ENCODE data around the gene GJD3.

Gene GJD3

DNA sequence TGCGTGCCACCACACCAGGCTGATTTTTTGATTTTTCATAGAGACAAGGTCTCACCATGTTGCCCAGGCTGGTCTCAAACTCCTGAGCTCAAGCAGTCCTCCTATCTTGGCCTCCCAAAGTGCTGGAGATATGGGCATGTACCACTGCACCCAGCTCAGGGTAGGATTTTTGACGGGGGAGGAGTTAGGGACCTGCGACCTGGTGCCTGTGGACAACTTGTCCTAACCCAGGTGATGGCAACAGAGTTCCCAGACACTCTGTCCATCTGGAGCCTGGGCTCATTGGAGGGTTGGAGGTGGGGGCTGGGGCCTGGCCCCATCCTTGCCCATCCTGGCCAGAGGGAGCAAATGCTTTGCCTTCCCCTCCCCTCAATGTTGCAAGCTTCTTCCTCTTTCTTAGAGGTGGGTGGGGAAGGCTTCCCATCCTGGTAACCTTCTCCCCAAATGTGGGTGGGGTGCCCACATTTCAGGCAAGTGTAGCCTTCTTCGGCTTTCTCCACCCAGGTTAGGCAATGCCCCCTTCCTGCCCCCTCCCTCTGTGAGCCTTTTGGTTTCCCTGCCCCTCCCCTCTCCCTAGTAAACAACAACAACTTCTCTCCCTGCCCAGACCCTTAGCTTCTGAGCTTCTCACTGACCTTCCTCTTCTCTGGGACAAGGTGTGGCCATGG, 30.6 kb downstream of the GJD3 start:
- no peak overlapping the region for H2AFZ ChIP-seq (ENCODE audit: low read depth, low read length)
- no peak overlapping the region for H3K4me3 ChIP-seq (ENCODE audit: low read length)
- no peaks in the 10 kb centered on the region for H3K4me1 ChIP-seq (ENCODE audit: insufficient read depth, low read length)

DNA sequence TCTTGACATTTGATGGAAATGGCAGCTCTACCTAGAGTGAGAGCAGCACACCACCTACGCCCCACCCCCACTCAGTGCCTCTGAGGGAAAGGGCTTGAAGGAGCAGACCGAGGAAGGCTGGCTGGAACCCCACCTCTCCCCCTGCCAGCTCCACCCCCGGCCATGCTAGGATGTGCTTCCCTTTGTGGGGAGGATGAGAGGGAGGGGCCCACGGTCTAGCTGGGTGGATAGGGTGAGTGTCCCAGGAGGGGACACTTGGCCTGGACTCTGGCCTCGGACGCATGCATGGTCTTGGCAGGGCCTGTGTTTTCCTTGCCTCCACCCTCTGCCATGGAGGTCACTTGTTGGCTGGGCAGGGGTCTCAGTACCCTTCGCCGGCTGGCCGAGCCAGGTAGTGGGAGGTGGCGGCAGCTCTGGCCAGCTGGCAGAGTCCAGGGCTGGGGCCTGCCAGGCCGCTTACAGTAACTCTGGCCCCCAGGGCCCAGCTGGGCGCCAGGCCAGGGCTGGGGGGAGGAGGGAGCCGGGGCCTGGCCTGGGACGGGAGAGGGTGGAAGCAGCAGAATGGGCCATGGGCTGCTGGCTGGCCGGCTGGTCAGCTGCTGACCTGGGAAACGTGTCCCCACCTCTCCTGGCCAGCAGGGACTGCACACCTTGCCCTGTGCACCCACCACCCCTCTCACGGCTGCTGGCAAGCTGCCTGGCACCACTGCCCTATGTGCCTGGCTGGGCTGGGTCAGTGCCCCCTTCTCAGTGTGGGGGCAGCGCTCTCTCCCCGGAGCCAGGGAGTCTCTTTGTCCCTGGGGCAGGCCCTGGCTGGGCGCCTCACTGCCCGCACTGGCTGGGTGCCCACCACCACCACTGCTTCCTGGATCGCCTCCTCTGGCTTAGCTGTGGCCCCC, 32.5 kb downstream of the GJD3 start:
- Histone ChIP-seq H3K36me3 (ENCODE audit: insufficient read depth, low read length) (peaks cover 3% of the 10 kb centered on the region), H3K4me3 (ENCODE audit: low read length) (no peak overlapping the region), H3K9me3 (ENCODE audit: low read length) (no peaks in the 10 kb centered on the region), H3K27me3 (ENCODE audit: insufficient read depth, low read length) (no peaks in the 10 kb centered on the region), H3K4me1 (ENCODE audit: insufficient read depth, low read length) (no peaks in the 10 kb centered on the region), H2AFZ (ENCODE audit: low read depth, low read length) (no peak overlapping the region)

More for the DNA sequence above, 30.6 kb downstream of the GJD3 start:
- Histone ChIP-seq H3K9me3 (ENCODE audit: low read length) (no peaks in the 10 kb centered on the region), H3K36me3 (ENCODE audit: insufficient read depth, low read length) (peaks cover 3% of the 10 kb centered on the region), H3K27me3 (ENCODE audit: insufficient read depth, low read length) (no peaks in the 10 kb centered on the region)

DNA sequence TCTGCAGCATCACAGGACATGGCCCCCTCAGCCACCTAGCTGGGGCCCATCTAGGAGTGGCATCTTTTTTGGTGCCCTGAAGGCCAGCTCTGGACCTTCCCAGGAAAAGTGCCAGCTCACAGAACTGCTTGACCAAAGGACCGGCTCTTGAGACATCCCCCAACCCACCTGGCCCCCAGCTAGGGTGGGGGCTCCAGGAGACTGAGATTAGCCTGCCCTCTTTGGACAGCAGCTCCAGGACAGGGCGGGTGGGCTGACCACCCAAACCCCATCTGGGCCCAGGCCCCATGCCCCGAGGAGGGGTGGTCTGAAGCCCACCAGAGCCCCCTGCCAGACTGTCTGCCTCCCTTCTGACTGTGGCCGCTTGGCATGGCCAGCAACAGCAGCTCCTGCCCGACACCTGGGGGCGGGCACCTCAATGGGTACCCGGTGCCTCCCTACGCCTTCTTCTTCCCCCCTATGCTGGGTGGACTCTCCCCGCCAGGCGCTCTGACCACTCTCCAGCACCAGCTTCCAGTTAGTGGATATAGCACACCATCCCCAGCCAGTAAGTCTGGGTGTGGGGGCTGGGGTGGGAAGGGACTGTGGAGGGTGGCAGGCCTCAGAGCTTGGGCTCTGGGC, 33.6 kb downstream of the GJD3 start:
- Histone ChIP-seq H3K4me1 (ENCODE audit: insufficient read depth, low read length) (no peaks in the 10 kb centered on the region), H3K4me3 (ENCODE audit: low read length) (no peak overlapping the region), H2AFZ (ENCODE audit: low read depth, low read length) (no peak overlapping the region), H3K9me3 (ENCODE audit: low read length) (no peaks in the 10 kb centered on the region), H3K36me3 (ENCODE audit: insufficient read depth, low read length) (peaks cover 3% of the 10 kb centered on the region), H3K27me3 (ENCODE audit: insufficient read depth, low read length) (no peaks in the 10 kb centered on the region)

DNA sequence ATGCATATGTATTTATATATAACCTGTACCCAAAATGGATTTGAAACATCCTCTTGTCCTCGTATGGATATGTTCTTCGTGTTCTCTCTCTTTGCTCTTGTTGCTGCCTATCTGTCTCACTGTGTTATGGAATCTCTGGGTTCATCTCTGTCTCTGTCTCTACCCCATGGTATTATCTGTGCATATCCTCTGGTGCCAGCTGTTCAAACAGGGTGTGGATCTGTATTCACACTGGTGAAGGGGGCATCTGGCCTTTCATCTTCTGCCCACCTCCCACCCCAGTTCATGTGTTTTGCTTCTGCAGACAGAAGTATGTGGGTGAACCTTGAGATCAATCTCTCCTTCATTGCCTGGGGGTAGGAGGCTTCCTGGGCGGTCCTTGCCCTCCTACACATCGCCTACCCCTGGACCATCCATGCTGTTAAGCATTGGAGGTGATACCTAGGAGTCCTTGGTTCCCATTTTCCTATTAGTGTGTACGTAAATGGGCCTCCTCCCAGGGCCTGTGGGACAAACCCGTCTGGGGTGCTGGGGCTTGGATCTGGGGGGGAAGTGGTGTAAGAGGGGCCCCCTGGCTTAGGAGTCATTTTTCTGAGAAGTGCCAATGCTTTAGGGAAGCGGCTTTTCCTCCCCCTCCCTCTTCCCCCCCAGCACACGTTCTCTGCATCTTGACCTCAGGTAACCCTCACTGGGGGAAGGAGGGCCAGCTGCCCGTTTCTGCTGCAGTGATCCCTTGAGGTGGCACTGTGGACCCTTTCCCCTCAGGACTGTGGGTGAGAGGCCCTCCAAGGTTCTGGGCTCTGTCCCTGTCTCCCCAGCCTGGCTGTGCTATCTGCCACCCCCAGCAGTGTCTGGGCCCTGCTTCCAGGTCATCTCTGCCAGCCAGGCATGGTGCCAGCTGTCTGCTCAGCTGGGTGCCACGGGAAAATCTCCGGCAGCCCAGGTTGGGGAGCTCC, 34.4 kb downstream of the GJD3 start:
- Histone ChIP-seq H2AFZ (ENCODE audit: low read depth, low read length) (no peak overlapping the region), H3K4me3 (ENCODE audit: low read length) (no peak overlapping the region), H3K36me3 (ENCODE audit: insufficient read depth, low read length) (peaks cover 3% of the 10 kb centered on the region), H3K9me3 (ENCODE audit: low read length) (no peaks in the 10 kb centered on the region), H3K4me1 (ENCODE audit: insufficient read depth, low read length) (no peaks in the 10 kb centered on the region), H3K27me3 (ENCODE audit: insufficient read depth, low read length) (no peaks in the 10 kb centered on the region)

DNA sequence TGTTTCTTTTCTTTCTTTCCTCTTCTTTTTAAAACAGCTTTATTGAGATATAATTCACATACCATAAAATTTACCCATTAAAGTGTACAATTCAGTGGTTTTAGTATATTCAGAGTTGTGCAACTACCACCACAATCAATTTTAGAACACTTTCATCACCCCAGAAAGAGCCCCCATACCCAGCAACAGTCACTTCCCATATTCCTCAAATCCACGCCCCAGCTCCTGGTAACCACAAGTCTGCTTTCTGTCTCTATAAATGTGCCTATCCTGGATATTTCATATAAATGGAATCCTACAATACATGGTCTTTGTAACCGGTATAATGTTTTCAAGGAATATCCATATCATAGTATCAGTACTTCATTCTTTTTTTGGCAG, 36.2 kb downstream of the GJD3 start:
- peaks cover 1% of the 10 kb centered on the region for H3K4me1 ChIP-seq (ENCODE audit: insufficient read depth, low read length)

DNA sequence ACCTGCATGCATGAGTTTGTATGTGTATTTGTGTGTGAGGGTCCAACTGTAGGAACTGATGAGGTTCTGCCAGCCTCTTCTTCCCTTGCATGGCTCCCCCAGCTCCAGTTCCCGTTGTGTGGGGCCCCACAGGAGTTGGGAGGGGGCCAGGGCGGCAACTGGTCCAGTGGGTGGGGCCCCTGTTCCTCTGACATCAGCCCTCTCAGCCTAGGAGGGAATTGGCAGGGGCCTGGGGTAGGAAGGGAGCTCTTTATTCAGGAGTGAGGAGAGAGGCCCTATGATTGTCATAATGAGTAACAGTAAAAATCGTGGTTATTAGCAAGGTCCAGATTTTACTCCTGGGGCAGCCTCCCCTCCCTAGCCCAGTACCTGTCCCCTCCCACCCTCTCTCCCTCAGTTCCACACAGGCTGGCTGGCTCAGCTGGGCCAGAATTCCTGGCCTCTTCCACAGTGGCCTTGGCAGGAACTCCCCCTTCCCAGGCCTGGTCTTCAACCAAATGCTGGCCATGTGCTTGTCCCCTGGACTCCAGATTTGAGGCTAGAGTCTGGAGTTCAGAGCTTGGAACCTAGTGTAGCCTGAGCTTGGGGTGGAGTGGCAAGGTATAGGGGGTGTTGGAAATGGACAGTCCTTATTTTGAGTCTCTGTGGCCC, 36.7 kb downstream of the GJD3 start:
- H3K27me3 ChIP-seq (ENCODE audit: insufficient read depth, low read length): no peaks in the 10 kb centered on the region
- no peaks in the 10 kb centered on the region for H3K9me3 ChIP-seq (ENCODE audit: low read length)
- H3K36me3 ChIP-seq (ENCODE audit: insufficient read depth, low read length): peaks cover 3% of the 10 kb centered on the region
- no peak overlapping the region for H2AFZ ChIP-seq (ENCODE audit: low read depth, low read length)
- no peak overlapping the region for H3K4me3 ChIP-seq (ENCODE audit: low read length)
- H3K4me1 ChIP-seq (ENCODE audit: insufficient read depth, low read length): peaks cover 7% of the 10 kb centered on the region

More for the DNA sequence above, 36.2 kb downstream of the GJD3 start:
- H3K27me3 ChIP-seq (ENCODE audit: insufficient read depth, low read length): no peaks in the 10 kb centered on the region
- H2AFZ ChIP-seq (ENCODE audit: low read depth, low read length): no peak overlapping the region
- no peak overlapping the region for H3K4me3 ChIP-seq (ENCODE audit: low read length)
- H3K36me3 ChIP-seq (ENCODE audit: insufficient read depth, low read length): peaks cover 3% of the 10 kb centered on the region
- H3K9me3 ChIP-seq (ENCODE audit: low read length): no peaks in the 10 kb centered on the region

DNA sequence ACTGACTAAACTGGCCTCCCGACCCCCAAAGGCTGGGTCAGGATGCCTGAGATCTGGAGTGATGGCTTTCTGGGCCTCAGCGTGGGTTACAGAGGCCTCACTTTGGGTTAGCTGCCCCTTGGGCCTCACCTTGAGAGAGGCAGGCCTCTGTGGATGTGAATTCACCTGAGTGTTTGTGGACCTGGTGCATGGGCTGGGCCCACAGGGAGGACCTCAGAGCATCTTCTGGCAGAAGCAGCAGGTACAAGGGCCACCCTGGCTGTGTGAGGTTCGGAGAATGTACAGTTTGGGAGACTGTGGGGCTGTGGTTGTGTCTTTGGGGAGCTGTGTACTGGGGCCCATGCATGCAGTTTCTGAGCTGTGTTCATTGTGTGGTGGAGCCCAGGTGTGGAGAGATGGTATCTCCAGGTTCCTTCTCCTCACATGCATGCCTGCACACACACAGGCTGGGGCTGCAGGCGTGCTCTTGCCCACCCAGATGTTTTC, 37.2 kb downstream of the GJD3 start:
- H2AFZ ChIP-seq (ENCODE audit: low read depth, low read length): no peak overlapping the region
- no peaks in the 10 kb centered on the region for H3K9me3 ChIP-seq (ENCODE audit: low read length)
- H3K27me3 ChIP-seq (ENCODE audit: insufficient read depth, low read length): no peaks in the 10 kb centered on the region
- H3K4me3 ChIP-seq (ENCODE audit: low read length): no peak overlapping the region
- peaks cover 12% of the 10 kb centered on the region for H3K4me1 ChIP-seq (ENCODE audit: insufficient read depth, low read length)
- peaks cover 3% of the 10 kb centered on the region for H3K36me3 ChIP-seq (ENCODE audit: insufficient read depth, low read length)

DNA sequence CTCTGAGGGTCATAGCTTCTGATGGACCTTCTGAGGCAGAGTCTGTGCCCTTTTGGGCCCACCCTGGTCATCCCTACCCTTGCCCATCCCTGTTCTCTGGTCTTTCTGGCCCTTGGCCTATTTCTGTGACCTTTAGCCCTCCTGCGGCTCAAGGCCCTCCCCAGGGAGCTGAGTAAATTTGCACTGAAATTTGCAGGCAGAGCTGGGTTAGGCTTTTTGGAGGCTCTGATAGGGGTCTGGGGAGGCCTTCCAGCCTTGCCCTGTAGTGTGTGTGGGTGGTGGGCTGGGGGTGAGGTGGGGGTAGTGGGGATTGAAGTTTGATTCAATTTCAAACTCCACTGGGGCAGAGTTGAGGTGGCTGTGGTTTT, 37.7 kb downstream of the GJD3 start:
- Histone ChIP-seq H3K27me3 (ENCODE audit: insufficient read depth, low read length) (no peaks in the 10 kb centered on the region), H3K36me3 (ENCODE audit: insufficient read depth, low read length) (peaks cover 3% of the 10 kb centered on the region), H3K4me3 (ENCODE audit: low read length) (no peak overlapping the region), H3K4me1 (ENCODE audit: insufficient read depth, low read length) (peaks cover 17% of the 10 kb centered on the region), H2AFZ (ENCODE audit: low read depth, low read length) (no peak overlapping the region), H3K9me3 (ENCODE audit: low read length) (no peaks in the 10 kb centered on the region)

DNA sequence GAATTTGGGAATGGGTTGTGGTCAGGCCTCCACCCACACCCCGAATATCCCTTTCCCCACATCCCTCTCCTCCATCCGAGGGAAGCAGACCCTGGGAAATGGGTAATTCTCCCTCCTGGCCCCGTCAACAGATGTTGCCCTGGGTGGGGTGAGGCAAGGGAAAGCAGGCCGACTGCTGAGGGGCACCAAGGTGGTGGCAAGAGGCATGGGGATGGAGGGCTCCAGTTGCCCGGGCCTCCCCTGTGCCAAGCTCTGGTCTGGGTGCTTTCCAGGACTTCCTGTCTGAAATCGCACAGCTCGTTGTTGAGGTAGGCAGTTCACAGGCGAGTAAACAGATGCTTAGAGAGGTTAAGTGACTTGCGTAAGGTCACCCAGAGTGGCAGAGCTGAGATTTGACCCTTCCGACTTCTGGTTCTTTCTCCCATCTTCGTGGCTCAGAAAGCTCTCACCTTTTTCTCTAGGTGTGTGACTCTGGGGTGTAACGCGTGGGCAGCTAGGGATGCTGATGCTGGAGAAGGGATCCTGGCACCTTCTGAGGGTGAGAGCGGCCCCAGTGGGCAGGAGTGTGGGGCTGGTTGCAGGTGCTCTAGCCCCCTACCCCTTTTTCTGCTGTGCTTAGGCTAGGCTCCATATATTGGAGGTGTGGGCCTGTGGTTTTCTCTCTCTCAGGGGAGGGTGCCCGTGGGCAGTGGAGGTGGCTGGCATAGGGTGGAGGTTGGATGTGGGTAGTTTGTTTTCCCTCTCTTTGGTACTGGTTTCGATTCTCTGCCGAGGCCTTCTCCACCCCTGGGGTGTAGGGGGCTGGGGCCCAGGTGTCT, 38.3 kb downstream of the GJD3 start:
- H3K36me3 ChIP-seq (ENCODE audit: insufficient read depth, low read length): peaks cover 1% of the 10 kb centered on the region
- peaks cover 23% of the 10 kb centered on the region for H3K4me1 ChIP-seq (ENCODE audit: insufficient read depth, low read length)
- no peak overlapping the region for H3K4me3 ChIP-seq (ENCODE audit: low read length)
- H3K9me3 ChIP-seq (ENCODE audit: low read length): no peaks in the 10 kb centered on the region
- H2AFZ ChIP-seq (ENCODE audit: low read depth, low read length): no peak overlapping the region
- H3K27me3 ChIP-seq (ENCODE audit: insufficient read depth, low read length): no peaks in the 10 kb centered on the region

DNA sequence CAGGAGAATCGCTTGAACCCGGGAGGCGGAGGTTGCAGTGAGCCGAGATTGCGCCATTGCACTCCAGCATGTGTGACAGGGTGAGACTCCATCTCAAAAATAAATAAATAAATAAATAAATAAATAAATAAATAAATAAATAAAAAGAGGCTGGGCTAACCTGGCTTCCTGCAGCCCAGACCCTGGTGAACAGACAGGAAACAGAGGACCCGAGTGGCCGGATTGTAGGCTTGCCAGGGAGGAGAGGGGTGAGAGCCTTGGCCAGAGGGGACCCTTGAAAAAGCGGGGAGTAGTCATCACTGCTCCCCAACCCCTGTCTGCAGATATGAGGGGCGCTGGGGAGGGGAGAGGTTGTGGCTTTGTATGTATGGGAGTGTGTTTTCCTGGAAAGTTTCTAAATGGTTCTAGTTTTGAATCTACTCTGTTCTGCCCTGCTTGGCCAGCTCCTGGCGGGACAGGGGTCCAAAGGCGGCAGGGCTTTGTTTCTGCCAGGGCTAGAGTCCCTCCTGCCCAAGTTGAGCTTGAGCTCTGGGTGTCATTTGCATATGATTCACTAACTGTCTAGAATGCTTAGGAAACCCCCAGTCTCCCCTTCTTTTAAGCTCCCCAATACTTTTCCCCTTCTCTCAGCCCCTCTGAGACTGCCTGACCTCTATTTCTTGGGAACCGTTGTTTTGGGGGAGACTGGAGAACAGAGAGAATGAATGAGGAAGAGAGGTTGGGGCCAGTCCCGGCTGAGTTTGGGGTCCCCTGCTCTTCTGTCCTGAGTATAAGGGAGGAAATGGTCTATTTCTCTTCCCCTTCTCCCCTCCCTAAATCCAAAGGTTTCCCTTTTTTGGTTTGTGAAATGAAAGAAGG, 39.2 kb downstream of the GJD3 start:
- Histone ChIP-seq H3K36me3 (ENCODE audit: insufficient read depth, low read length) (no peaks in the 10 kb centered on the region), H2AFZ (ENCODE audit: low read depth, low read length) (no peak overlapping the region), H3K27me3 (ENCODE audit: insufficient read depth, low read length) (no peaks in the 10 kb centered on the region), H3K9me3 (ENCODE audit: low read length) (no peaks in the 10 kb centered on the region), H3K4me3 (ENCODE audit: low read length) (no peak overlapping the region), H3K4me1 (ENCODE audit: insufficient read depth, low read length) (peaks cover 23% of the 10 kb centered on the region)
